HUES64 (cell line): Measurements from ENCODE around the gene ZMAT5.

Experiments used
- H3K27ac ChIP-seq: 2 replicates; pipeline ENCODE4 v1.7.0; 2013; ENCODE audit warnings: low read depth, low read length, inconsistent platforms
- H3K27me3 ChIP-seq: 2 replicates; pipeline ENCODE4 v1.6.1; 2013; ENCODE audit warnings: mild to moderate bottlenecking, low read length; ENCODE audit not compliant: insufficient read depth
- H3K36me3 ChIP-seq: 2 replicates; pipeline ENCODE4 v1.6.1; 2013; ENCODE audit warnings: mild to moderate bottlenecking, low read length; ENCODE audit not compliant: insufficient read depth
- H3K4me1 ChIP-seq: 2 replicates; pipeline ENCODE4 v1.6.1; 2013; ENCODE audit warnings: mild to moderate bottlenecking, low read length, moderate library complexity; ENCODE audit not compliant: insufficient read depth
- H3K4me3 ChIP-seq: 2 replicates; pipeline ENCODE4 v1.5.1; 2013; ENCODE audit warnings: mild to moderate bottlenecking, low read length, moderate library complexity
- H3K9ac ChIP-seq: 2 replicates; pipeline ENCODE4 v1.6.1; 2013; ENCODE audit warnings: mild to moderate bottlenecking, low read depth, low read length
- H3K9me3 ChIP-seq: 2 replicates; pipeline ENCODE4 v1.6.1; 2013; ENCODE audit warnings: low read depth, low read length; ENCODE audit not compliant: insufficient read depth
- WGBS: fragments of 150-250, 120-280 bp; methylation state at CpG from one replicate; pipeline ENCODE4 v1.1.7; 2013; ENCODE audit warnings: missing lambda C conversion rate; 5-methylcytosine and 5-hydroxymethylcytosine counted together

ZMAT5 gene

DNA sequence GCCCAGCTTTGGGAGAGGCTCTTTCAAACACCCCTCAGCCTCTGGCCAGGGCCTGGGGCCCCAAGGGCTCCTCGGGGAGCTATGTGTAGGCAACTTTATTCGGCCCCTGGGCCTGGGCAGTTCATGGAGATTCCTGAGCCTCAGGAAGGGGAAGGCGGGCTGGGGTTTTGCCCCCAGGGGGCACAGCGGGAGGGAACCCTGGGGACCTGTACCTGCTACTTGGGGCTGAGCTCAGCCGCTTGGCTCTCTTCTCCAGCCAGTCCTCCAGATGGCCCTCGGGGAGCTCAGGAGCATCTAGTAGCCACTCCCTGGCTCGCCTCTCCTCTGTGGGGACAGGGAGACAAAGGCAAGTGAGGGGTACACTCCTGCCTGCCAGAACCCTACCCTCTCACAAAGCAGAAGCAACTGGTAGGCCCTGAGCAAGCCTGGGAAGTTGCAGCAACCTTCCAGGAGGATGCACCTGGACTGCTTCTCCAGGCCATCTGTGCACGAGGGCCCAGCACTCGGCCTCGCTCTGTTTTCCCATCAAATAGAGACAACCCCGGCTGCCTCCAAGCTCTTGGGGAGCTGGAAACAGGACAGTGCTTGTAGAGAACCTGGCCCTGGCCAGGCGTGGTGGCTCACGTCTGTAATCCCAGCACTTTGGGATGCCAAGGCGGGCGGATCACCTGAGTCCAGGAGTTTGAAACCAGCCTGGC lies 28.5 kb downstream of the ZMAT5 start:
- 87% methylated on average over 15 of the region's 15 CpGs for WGBS
- no peaks in the 10 kb centered on the region for H3K27me3 ChIP-seq
- no peak overlapping the region for H3K9ac ChIP-seq
- peaks cover 9% of the 10 kb centered on the region; the same call in 1 of the 2 replicates for H3K4me1 ChIP-seq
- no peak overlapping the region for H3K4me3 ChIP-seq
- no peaks in the 10 kb centered on the region for H3K9me3 ChIP-seq
- H3K27ac ChIP-seq: no peak overlapping the region
- H3K36me3 ChIP-seq: no peaks in the 10 kb centered on the region

DNA sequence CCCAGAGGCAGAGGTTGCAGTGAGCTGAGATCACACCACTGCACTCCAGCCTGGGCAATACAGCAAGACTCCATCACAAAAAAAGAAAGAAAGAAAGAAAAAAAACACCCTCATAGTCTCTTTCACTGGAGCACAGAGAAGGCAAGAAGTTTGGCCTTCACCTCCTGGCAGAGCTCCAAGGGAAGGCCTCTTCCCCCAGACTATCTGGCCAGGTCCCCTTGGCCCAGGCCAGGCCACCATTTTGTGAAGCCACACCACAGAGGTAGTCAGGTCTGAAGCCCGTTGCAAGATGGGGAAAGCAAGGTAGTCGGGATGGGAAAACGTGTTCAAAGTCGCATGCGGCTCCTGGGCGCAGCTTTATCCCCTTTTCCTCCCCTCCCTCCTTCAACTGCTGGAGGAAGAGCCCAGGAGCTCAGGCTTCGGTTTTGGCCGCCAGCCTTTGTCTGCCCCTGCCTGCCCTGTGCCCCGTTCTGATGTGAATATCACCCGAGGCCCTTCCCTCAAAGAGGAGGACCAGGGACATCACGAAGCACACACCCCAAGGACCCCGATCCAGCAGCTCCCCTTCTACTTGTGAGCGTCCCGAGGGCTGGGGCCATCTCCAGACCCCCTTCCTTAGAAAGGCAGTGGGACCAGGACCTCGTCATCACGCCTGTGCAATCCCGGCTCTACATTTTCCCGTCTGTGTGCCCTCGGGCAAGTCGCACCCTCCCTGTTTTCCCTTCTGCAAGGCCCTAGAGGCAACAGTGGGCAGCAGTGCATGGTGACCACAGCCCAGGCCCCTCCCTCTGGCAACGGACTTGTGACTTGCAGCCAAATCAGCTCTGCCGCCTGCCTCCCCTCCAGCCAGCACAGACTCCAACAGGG lies 29.3 kb downstream of the ZMAT5 start:
- no peak overlapping the region for H3K4me3 ChIP-seq
- no peaks in the 10 kb centered on the region for H3K27me3 ChIP-seq
- peaks cover 9% of the 10 kb centered on the region; the same call in 1 of the 2 replicates for H3K4me1 ChIP-seq
- H3K27ac ChIP-seq: no peak overlapping the region
- H3K36me3 ChIP-seq: no peaks in the 10 kb centered on the region
- H3K9me3 ChIP-seq: no peaks in the 10 kb centered on the region
- 90% methylated on average over 22 of the region's 22 CpGs for WGBS
- H3K9ac ChIP-seq: no peak overlapping the region

DNA sequence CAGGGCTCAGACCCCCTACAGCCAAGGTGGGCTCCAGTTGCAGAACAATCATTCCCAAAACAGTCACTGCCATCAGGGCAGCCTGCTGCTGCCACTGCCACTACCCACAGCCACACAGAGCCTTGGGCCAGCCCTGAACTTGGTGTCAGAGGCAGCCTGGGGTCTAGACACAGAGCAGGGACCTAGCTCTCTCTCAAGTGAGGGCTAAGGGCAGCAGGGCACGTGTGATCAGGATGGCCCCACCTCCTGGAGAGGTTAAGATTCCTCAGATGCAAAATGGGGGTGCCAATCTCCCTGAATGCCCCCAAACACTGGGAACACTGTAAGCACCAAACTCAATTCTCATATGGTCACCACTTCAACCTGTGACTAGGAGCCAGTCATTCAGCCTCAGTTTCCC lies 31.4 kb downstream of the ZMAT5 start:
- H3K9ac ChIP-seq: no peak overlapping the region
- 59% methylated on average over 1 of the region's 1 CpG for WGBS
- no peak overlapping the region for H3K4me3 ChIP-seq
- no peaks in the 10 kb centered on the region for H3K27me3 ChIP-seq
- H3K27ac ChIP-seq: no peak overlapping the region
- H3K4me1 ChIP-seq: peaks cover 9% of the 10 kb centered on the region; the same call in 1 of the 2 replicates
- no peaks in the 10 kb centered on the region for H3K36me3 ChIP-seq
- no peaks in the 10 kb centered on the region for H3K9me3 ChIP-seq

DNA sequence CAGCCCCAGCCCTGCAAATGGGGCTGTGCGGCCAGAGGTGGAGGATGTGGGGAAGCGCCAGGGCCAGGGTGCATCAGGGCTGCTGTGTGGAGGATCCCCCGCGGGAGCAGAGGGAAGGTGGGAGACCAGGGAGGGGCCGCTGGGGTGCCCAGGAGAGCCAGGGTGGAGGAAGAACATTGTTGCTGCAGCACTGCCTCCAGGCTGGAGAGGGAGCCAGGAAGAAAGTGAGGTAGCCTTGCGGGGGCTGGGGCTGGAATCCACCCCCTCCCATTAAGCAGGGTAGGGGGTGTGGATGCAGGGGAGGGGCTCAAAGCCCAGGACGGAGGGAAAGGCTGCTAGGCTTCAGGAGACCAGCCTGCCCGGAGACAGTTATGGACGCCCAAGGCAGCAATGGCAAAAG lies 32.0 kb downstream of the ZMAT5 start:
- no peak overlapping the region for H3K27ac ChIP-seq
- H3K36me3 ChIP-seq: no peaks in the 10 kb centered on the region
- WGBS: 40% methylated on average over 9 of the region's 9 CpGs
- no peaks in the 10 kb centered on the region for H3K9me3 ChIP-seq
- no peaks in the 10 kb centered on the region for H3K27me3 ChIP-seq
- no peak overlapping the region for H3K9ac ChIP-seq
- no peak overlapping the region for H3K4me3 ChIP-seq
- peaks cover 9% of the 10 kb centered on the region; the same call in 1 of the 2 replicates for H3K4me1 ChIP-seq

DNA sequence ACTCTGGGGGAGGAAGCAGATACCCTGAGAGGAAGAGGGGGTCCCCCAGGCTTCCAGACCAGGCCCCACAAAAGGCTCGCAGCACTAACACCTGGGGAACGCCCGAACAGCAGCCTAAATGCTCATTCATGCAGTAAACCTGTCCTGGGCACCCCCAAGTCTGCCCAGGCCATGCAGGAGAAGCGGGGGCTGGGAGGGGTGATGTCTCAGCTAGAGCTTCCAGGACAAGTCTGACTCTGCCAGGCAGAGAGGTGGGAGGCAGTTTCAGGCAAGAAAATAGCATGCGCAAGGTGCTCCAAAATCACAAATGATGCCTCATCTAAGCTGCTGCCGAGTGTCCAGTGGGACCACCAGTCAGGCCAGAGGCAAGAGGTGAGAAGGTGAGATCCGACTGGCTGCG lies 32.4 kb downstream of the ZMAT5 start:
- Histone ChIP-seq H3K9ac (no peak overlapping the region), H3K27me3 (no peaks in the 10 kb centered on the region), H3K27ac (no peak overlapping the region), H3K4me3 (no peak overlapping the region), H3K9me3 (no peaks in the 10 kb centered on the region), H3K4me1 (peaks cover 9% of the 10 kb centered on the region; the same call in 1 of the 2 replicates), H3K36me3 (no peaks in the 10 kb centered on the region)
- WGBS: 88% methylated on average over 8 of the region's 8 CpGs

DNA sequence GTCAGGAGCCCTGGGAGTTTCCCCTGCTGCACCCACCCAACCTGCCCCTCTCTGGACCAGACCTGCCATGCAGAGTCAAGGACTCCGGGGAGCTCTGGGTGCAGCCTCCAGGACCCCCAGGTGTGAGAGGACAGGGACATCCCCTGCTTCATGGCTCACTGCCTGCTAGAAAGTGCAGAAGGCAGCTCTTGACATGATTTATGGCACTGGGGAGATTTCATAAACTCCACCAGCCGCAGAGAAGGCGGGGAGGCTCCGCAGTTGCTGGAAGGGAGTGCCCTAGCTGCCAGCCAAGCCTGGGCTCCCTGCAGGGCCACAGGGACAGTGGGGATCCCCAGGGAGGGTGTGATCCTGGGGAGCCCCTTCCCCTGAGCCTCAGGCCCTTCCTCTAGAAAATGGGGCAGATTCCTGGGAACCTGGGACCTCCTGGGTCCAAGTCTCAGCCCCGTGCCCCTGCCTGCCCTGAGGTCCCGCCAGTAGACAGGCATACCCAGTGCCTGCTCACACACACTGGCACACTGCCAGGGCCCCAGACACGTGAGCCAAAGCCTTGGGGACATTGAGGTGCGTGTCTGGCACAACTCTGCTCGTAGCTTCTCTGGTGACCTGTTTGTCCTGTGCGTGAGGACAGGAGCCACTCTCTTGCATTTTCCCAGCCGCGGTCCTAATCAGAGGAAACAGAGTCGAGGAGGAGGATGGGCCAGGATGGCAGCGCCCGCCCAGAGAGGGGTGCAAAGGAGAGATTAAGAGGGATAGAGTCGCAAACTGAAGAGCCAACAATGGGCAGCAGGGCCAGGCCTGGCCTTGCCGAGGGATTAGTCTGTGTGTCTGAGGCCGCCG lies 33.2 kb downstream of the ZMAT5 start:
- Histone ChIP-seq H3K4me1 (peaks cover 9% of the 10 kb centered on the region; the same call in 1 of the 2 replicates), H3K9ac (no peak overlapping the region), H3K27ac (no peak overlapping the region), H3K27me3 (no peaks in the 10 kb centered on the region), H3K9me3 (no peaks in the 10 kb centered on the region), H3K36me3 (no peaks in the 10 kb centered on the region), H3K4me3 (no peak overlapping the region)
- 93% methylated on average over 19 of the region's 19 CpGs for WGBS

DNA sequence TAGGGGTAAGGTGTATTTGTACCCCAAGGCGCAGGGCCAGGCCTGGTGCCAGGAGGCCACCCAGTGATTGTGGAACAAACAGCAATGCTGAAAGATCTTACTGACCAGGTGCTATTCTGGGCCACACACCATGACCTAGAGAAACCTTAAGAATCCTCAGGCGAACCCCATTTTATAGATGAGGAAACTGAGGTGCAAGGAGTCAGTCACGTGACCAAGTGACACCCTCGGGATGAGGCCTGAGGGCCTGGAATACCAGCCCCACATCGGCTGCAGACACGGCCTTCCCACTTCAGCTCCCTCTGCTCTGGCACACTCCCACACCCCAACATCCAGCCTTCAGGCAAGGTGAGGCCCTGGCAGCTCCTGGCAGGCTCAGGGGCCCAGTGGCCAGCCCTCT lies 33.9 kb downstream of the ZMAT5 start:
- Histone ChIP-seq H3K4me1 (peaks cover 9% of the 10 kb centered on the region; the same call in 1 of the 2 replicates), H3K4me3 (no peak overlapping the region), H3K27me3 (no peaks in the 10 kb centered on the region), H3K9me3 (no peaks in the 10 kb centered on the region), H3K9ac (no peak overlapping the region), H3K36me3 (no peaks in the 10 kb centered on the region), H3K27ac (no peak overlapping the region)
- 96% methylated on average over 6 of the region's 6 CpGs for WGBS

DNA sequence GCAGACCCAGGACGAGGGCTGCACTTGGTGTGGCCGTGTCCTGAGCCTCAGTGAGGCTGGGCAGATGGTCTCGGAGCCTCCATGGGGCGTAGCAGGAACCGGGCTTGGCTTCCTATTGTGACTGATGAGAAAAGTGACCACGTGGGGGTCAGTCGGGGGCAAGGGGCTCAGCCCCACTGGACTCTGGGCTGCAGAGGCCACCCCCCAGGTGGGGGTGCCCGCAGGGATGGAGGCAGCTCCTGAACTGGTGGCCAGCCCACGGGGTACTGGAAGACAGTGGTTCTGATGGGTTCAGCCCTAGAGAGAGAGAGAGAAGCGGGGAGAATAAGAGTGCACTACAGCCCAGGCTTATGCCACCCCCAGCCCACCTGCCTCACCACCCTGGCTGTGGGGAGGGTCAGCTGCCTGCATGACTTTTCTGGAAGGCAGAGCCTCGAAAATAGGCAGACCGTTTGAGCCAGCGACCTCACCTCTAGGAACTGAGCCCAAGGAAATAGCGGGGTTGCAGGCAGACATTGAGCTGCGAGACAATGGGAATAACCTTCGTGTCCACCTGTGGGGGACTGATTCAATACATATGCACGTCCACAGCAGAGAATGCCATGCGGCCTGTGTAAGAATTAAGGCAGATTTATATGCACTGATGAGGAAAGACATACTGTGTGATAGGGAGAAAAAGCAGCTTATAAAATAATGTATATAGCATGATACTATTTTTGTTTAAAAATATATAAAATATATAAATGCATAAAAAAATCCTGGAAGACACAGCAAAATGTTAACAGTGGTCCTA lies 35.6 kb downstream of the ZMAT5 start:
- H3K4me3 ChIP-seq: no peak overlapping the region
- WGBS: 91% methylated on average over 18 of the region's 18 CpGs
- H3K9me3 ChIP-seq: no peaks in the 10 kb centered on the region

DNA sequence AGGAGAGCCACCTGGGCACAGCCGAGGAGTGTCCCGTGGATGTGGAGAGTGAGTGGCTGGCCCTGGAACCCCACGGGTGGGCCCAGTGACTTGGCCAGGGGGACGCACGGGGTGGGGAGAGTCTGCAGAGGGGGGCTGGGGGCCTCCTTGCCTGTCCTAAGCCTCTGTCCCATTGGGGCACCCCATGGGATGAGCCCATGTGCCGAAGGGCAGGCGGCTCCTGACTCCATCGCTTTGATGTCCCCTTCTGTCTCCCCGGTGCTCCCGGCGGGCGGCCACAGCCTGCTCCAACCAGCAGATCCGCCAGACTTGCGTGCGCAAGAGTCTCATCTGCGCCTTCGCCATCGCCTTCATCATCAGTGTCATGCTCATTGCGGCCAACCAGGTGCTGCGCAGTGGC lies 37.6 kb downstream of the ZMAT5 start:
- H3K4me1 ChIP-seq: no peaks in the 10 kb centered on the region
- WGBS: 94% methylated on average over 20 of the region's 20 CpGs

More for the DNA sequence above, 35.6 kb downstream of the ZMAT5 start:
- Histone ChIP-seq H3K27ac (no peak overlapping the region), H3K36me3 (no peaks in the 10 kb centered on the region), H3K4me1 (peaks cover 9% of the 10 kb centered on the region; the same call in 1 of the 2 replicates), H3K27me3 (no peaks in the 10 kb centered on the region), H3K9ac (no peak overlapping the region)

DNA sequence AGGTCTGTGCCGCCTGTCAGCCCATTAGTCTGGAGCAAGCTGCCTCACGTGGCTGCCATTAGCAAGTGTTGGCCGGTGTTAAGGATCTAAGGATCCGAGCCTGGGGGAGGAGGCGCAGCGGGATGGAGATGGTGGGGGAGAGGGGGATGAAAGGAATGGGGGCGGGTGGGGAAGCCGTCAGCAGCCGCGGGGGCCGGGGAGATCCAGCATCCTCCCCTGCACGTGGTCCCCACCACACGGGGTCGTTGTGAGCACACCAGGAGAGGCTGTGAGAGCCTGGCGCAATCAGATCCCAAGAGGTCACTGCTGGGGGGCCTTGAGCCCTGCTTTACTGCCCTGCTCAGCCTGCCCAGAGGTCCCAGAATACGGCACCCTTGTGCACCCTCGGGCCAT lies 39.7 kb downstream of the ZMAT5 start:
- no peak overlapping the region for H3K4me3 ChIP-seq
- no peaks in the 10 kb centered on the region for H3K9me3 ChIP-seq
- H3K27ac ChIP-seq: no peak overlapping the region
- no peaks in the 10 kb centered on the region for H3K4me1 ChIP-seq
- 9% methylated on average over 15 of the region's 17 CpGs for WGBS
- no peak overlapping the region for H3K9ac ChIP-seq
- peaks cover 28% of the 10 kb centered on the region for H3K27me3 ChIP-seq
- no peaks in the 10 kb centered on the region for H3K36me3 ChIP-seq

More for the DNA sequence above, 37.6 kb downstream of the ZMAT5 start:
- Histone ChIP-seq H3K4me3 (no peak overlapping the region), H3K9ac (no peak overlapping the region), H3K27ac (no peak overlapping the region), H3K27me3 (peaks cover 12% of the 10 kb centered on the region; the same call in 1 of the 2 replicates), H3K9me3 (no peaks in the 10 kb centered on the region), H3K36me3 (no peaks in the 10 kb centered on the region)
